ENCODE data around the gene NAA16.
"Not testable (repeated sequence)": the region's sequence is repeated elsewhere in the genome, so short reads cannot be mapped to it uniquely, and the experiment has no call there.

The NAA16 gene

GRCh38 chr13:41356385-41356648, 45.2 kb downstream of the NAA16 start:
- not testable (repeated sequence) for DNase-seq (ENCODE audit: low read depth)

- DNase-seq (ENCODE audit: low read depth), result no peak
Observed at GRCh38 chr13:41356786-41357185, 45.7 kb downstream of the NAA16 start.

DNA sequence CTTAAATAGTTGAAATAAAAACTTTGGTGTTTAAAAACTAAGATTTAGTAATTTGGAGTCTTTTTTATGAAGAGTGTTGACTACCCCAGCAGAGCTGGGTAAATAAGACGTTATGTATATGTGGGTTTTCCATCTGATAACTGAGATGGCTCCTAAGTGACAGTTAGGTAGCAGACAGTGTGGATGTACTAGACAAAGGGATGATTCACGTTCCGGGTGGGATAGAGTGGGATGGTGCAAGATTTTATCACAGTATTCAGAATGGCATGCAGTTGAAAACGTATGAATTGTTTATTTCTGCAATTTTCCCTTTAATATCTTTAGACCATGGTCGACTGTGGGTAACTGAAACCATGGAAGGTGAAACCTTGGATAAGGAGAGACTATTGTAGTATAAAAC, 50.4 kb downstream of the NAA16 start:
- no peak for DNase-seq (ENCODE audit: low read depth)

GRCh38 chr13:41364043-41364442, 53.0 kb downstream of the NAA16 start:
- DNase-seq (ENCODE audit: low read depth), result no peak

DNA sequence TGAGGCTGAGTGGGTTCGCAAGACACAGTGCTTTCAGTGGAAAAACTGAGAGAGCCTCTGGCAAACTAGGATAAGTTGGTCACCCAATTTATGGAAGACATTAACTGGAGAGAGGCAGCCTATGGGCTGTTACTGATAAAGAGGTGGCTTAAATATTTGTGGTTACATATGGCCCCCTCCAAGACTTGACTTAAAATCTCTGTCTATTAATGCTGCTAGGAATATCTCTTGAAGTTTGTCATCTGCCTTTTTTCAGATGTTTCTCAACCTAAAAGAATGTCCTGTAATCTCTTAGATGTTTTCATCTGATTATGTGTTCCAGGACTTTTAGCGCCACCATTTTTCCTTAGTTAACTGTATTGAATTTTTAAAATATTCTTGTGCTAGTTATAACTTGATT, 54.6 kb downstream of the NAA16 start:
- DNase-seq (ENCODE audit: low read depth), result no peak

DNA sequence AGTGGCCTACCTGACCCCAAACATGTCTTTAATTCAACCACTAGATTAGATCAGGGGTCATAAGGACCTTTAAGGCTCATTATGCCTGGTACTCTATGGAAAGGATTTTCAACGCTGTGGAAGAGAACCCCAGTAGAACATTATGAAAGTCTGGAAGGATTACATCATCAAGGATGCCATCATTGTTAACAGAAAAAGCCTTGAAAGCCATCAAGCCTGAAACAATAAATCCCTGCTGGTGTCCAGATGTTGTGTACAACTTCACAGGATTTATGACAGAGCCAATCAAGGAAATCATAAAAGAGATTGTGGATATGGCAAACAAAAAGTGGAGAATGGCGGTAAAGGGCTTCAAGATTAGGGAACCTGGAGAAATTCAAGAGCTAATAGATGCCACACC, 59.7 kb downstream of the NAA16 start:
- no peak for DNase-seq (ENCODE audit: low read depth)

GRCh38 chr13:41377446-41377845, 66.4 kb downstream of the NAA16 start:
- no peak for DNase-seq (ENCODE audit: low read depth)

DNA sequence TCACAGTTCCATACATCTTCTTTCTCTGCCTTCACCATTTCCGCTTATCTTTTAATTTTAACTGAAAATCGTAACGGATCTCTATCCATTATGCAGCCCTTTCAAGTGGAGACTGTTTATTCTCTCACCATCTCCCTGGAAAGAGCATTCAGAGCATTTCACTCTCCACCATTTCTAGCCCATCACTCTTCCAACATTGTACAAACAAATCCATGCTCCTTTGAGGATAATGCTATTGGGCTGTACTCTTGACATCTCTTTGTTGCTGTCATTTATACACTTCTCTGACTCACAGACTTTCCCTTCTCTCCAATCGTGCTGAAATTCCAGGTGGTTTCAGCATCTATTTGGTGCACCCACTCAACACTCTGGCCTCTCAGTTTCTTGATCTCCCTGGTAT, 71.4 kb downstream of the NAA16 start:
- DNase-seq (ENCODE audit: low read depth), result no peak

- DNase-seq (ENCODE audit: low read depth), result no peak
Observed at GRCh38 chr13:41383386-41383785, 72.3 kb downstream of the NAA16 start.

DNA sequence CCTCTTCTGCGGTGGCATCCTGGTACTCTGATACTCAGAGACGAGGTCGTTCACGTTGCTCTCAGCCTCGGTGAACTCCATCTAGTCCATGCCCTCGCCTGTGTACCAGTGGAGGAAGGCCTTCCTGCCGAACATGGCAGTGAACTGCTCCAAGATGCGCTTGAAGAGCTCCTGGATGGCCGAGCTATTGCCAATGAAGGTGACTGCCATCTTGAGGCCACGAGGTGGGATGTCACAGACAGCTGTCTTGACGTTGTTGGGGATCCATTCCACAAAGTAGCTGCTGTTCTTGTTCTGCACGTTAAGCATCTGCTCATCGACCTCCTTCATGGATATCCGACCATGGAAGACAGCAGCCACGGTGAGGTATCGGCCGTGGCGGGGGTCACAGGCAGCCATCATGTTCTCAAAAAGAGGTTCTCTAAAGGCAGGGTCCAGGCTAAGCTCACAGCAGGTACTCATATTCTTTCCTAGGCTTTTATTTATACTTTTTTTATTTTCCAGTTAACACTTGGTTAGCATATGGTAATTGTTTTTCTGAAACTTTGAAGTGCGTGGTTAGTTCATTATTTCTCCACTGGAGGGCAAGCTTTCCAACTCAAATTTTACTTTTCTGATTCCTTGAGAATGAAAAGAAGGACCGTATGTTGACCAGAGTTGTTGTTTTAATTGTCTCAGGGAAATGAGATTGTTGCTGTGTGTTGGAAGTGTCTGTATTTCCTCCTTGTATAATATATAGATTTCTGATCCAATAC, 73.9 kb downstream of the NAA16 start:
- no peak for DNase-seq (ENCODE audit: low read depth)

DNA sequence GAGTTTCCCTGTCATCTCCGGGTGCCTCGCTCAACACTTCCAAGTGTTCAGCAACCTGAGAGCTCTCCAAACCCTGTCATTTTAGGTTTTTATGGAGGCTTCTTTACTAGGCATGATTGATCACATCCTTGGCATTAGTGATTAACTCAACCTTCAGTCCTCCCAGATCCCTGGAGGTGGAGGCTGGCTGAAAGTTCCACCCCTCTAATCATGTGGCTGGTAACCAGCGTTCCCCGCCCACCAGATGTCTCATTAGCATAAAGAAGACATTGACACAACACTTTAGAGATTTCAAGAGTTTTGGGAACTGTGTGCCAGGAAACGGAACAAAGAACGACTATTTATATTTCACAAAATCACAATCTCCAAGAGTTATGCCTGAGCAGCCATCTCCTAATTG, 75.1 kb downstream of the NAA16 start:
- no peak for DNase-seq (ENCODE audit: low read depth)

- no peak for DNase-seq (ENCODE audit: low read depth)
Observed at GRCh38 chr13:41387576-41387975, 76.5 kb downstream of the NAA16 start.

DNA sequence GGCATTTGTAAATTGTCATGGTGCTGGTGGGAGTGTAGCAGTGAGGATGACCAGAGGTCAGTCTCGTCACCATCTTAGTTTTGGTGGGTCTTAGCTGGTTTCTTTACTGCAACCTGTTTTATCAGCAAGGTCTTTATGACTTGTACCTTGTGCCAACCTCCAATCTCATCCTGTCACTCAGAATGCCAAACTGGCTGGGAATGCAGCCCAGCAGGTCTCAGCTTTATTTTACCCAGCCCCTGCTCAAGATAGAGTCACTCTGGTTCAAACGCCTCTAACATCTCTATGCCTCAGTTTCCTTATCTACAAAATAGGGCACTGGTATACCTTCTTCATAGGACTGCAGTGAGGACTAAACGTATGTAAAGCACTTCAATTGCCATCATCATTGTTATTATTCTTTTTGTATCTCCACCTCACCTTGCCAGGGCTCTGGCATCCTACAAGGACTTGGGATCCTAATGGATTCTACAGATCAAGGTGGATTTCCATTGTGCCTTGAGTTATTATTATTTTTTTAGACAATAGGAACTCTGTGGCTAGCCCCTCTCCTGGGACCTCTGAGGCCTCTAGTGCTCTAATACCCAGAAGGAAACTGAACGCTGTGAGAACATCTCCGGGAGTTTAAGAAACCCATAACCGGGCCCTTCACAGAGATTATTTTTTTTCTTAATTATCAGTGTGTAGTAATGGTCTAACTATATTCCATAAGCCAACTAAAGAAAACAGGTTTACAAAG, 77.2 kb downstream of the NAA16 start:
- no peak for DNase-seq (ENCODE audit: low read depth)

DNA sequence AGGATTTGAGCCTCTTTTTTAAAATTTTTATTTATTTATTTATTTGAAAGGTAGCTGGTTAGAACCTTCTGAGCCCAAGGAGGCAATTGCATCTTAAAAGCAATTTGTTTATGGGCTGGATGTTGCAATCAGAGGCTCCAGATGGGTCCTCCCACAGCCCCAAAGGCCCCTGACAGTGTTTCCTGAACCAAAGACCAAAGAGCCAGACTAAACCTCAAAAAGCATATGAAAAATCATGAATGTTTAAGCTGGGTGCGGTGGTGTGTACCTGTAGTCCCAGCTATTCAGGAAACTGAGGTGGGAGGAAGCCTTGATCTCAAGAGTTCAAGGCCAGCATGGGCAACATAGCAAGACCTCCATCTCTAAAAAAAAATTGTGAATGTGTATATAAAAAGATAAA, 78.5 kb downstream of the NAA16 start:
- DNase-seq (ENCODE audit: low read depth), result no peak

DNA sequence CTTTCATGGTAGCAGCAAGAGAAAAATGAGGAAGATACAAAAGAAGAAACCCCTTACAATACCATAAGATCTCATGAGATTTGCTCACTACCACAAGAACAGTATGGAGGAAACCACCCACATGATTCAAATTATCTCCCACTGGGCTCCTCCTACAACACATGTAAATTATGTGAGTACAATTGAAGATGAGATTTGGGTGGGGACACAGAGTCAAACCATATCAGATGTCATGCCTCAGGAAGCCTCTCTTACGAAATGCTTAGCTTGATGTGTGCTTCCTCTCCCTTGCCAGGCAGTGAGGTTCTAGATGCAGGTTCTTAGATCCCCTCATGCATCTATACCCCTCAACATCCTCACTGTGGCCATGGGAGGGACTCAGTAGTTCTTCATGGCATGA, 83.1 kb downstream of the NAA16 start:
- no peak for DNase-seq (ENCODE audit: low read depth)

GRCh38 chr13:41398494-41399170, 87.6 kb downstream of the NAA16 start:
- DNase-seq (ENCODE audit: low read depth), result no peak

GRCh38 chr13:41401366-41401765, 90.3 kb downstream of the NAA16 start:
- no peak for DNase-seq (ENCODE audit: low read depth)

- no peak for DNase-seq (ENCODE audit: low read depth)
Observed at GRCh38 chr13:41402691-41403511, 91.8 kb downstream of the NAA16 start.

DNA sequence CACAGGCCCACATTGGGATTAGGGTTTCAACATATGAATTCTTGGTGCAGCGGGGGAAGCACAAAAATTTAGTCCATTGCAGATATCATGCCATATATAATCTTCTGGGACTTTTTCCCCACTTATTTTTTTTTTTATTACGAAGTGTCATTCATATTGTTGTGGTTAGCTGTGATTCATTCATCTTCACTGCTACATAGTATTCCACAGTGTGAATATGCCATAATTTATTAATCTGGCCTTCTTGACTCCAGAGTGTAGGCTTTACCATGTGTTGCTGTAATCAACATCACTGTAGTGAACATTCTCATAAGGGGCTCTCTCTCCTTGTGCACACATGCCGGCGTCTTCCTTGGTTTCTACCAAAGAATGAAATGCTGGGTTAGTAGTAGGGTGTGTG, 92.9 kb downstream of the NAA16 start:
- DNase-seq (ENCODE audit: low read depth), result no peak

DNA sequence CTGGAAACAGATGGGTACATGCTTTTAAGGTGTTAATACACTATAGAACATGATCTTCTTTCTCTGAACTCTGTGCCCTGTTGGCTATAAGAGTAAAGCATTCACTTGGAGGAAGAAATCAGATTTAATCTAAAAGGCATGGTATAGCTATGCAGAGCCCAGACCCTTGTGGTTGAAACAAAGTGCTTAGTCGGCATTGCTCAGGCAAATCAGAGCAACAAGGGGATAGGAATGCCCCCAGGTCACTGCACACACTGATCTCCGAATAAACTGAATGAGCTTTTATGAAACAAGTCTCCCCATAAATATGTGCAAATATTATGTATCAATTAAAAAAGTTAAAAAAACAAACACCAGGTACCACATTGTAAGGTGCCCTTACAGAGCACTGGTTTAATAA, 94.3 kb downstream of the NAA16 start:
- DNase-seq (ENCODE audit: low read depth), result no peak

DNA sequence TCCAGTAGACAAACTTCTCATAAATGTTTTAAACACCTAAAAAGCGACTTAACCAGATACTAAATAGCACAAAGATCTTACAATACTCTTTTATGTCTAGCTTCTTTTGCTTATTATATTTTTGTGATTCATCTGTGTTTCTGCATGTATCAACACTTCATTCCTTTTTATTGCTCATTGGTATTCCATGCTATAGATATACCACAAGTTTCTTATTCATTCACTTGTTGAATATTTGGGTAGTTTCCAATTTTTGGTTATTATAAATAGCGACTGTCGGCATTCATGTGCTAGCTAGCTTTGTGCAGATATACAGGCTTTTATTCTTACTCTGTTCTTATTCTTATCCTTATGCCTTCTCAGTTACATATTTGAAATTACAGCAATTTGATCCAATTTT, 96.3 kb downstream of the NAA16 start:
- no peak for DNase-seq (ENCODE audit: low read depth)

- DNase-seq (ENCODE audit: low read depth), result no peak
Observed at GRCh38 chr13:41408121-41408520, 97.1 kb downstream of the NAA16 start.

- DNase-seq (ENCODE audit: low read depth), result no peak
Observed at GRCh38 chr13:41408746-41409145, 97.7 kb downstream of the NAA16 start.

Measured in fibroblast of the conjunctiva (primary cell).